Activated effector memory CD4-positive, alpha-beta T cell treated with anti-CD3 and anti-CD28 coated beads, Interleukin-2, amount 50 U/mL, for 16 hours (primary cell): ENCODE measurements around the gene HMX1.

ENCODE experiments used
- DNase-seq: peaks from one replicate; pipeline ENCODE4 v3.0.0-alpha.2; 2020

Gene HMX1

DNA sequence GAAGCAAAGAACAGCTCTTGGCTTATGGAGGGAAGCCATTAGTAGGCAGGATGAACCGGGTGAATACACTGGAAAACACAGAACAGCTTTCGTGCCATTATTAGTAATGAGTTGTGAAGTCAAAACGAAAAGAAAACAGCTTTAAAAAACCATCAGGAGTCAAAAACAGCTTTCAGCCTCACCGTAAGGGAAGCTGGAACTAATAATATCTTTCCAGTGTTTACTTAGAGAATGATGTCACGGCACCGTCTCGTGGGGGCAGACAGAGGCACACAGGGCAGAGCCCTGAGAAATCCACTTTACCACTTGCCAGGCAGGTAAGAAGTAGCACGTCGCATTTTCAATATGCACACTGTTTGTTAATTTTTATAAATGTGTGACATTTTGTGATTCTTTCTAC is 37.9 kb upstream of the HMX1 start:
- no peak for DNase-seq

DNA sequence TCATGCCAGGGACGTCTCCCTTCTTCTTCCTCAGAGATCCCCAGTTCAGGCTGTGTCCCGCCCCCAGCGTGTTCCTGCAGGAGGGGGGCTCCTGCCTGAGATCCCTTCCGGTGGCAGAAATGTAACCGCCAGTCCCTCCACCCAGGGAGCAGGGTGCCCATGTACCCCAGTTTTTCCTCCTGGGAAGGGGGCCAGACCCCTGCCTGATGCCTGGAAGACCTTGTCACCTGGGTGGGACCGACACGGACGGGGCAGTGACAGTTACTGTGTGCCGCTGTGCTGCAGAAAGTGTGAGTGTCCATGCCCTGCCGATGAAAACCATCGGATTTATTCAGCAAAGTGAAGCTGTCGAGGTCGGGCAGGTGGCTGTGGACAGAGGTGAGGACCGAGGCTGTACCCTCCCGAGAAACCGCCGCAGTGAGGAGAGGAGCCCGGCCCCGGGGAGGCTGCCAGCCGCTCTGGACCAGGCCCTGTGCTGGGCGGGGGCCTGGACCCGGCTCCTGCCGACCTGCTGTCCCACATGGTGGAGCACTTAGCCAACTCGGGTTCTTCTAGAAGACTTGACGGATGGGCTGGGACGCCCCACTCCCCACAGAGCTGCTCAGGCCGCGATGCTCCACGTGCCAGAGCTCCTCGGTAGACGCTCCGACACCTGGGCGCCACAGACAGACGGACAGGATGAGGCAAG is 36.7 kb upstream of the HMX1 start:
- DNase-seq = peak; percentile 61

- peak; percentile 43 for DNase-seq
Measured at GRCh38 chr4:8907596-8908205, 36.1 kb upstream of the HMX1 start.

GRCh38 chr4:8906991-8907595 is 35.5 kb upstream of the HMX1 start:
- peak; percentile 28 for DNase-seq

- DNase-seq = peak; percentile 30
Measured at GRCh38 chr4:8906668-8906970, 35.0 kb upstream of the HMX1 start.

DNA sequence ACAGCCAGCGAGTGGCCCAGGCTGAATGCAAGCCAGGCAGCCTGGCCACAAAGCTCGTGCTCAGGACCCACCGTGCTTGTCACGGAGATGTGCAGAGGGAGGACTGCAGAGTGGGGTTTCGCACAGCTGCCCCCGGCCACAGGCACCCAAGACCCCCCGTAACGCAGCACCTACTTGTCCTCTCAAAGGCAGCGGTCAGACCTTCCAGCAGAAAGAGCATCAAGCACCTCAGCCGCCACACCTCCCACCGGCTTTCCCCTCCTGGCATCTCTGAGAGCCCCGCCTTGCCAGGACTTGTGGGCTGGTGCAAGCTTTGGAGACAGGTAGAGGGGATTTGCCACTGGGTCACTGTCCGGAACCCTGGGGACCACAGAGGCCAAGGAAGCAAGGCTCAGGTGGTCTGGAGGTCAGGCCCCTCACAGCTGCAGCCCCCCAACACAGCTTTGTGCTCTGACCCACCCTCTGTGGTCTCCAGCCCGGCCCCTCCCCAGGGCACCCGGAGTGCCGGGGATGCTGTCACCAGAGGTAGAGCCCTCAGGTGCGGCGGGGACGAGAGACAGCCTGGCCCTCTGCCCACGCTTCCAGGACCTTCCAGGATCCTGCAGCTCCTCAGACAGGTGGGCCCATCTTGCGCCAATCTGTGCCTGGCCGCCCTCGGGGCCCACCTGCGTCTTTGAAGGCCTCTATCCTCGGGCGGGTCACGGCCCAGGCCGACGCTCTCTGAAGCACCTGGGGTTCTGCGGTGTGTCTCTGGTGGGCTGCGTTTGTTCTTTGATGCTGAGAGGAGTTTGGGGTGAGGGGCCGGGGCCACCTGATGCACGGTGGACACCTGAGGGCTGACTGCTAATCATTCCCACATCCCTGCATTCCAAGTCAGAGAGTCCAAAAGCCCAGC is 34.4 kb upstream of the HMX1 start:
- peak; percentile 41 for DNase-seq

GRCh38 chr4:8905226-8905772 is 33.7 kb upstream of the HMX1 start:
- peak; percentile 22 for DNase-seq

DNA sequence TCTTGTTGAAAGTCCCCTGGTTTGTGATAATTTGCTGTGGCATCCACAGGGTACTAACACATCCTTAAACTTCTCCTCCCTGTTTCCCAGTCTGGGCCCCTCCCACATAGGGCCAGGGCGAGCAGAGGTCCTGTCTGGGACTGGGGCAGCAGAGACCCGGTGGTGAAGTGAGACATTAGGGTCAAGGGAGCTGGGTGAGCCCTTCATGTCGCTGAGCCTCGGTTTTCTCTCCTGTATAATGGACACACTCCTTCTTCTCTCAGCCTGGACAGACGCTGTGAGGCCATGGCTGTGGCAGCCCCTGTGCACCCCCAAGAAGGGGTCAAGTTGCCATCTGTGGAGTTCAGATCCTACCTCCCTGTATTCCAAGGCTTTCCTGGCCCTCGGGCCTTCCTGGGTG is 33.0 kb upstream of the HMX1 start:
- peak; percentile 42 for DNase-seq

DNA sequence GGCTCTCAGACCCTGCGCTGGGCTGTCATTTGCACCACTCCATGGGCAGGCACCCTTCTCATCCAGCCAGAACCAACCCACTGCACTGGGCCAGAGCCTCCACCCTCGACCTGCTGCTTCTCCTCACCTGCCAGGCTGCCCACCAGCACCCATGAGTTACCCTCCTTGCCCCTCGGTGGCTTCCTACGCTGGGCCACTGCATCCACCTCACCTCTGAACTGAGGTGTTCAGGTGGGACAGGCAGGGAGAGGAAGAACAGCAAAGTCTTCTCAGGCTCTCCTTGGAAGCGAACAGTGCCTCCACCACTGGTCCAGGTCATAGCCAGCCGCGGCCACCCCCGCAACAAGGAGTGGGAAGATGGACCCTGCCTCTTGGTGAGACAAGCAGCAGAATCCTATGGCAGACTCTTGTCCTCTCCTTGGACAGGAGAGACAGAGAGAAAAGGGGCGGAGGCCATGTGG is 32.4 kb upstream of the HMX1 start:
- peak; percentile 14 for DNase-seq

DNA sequence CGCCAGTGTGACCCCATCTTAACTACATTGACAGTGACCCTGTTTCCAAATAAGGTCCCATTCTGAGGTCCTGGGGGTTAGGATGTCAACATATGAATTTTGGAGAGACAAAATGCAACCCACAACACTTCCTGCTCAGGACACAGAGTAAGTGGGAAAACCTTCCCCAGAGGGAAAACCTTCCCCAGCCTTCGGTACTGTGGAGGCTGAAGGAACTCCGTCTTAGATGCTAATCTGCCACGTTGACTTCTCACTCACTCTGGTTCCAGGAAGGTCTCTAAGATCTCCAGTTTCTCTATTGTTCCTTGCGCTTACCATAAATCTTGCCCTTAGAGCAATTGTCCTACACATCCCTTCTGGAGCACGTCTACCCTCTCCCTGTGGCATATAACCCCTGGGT is 29.7 kb upstream of the HMX1 start:
- DNase-seq = no peak

DNA sequence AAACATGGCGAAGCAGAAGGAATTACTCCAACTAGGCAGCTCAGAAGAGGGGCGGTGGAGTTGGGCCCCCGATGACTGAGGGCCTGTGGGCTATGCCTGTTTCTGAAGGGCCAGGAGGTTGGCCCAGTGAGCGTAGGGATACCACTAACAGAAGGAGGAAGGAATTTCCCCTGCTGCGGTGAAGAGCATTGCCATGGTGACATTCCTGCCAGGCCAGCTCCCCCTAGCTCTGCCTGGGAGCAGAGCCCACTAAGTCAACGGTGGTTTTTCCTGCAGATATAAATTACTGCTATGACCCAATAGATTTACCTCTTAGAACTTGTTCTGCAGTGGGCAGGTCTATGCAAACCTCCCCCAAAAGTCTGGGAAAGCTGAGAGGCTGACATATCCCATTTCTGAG is 28.9 kb upstream of the HMX1 start:
- DNase-seq = no peak

DNA sequence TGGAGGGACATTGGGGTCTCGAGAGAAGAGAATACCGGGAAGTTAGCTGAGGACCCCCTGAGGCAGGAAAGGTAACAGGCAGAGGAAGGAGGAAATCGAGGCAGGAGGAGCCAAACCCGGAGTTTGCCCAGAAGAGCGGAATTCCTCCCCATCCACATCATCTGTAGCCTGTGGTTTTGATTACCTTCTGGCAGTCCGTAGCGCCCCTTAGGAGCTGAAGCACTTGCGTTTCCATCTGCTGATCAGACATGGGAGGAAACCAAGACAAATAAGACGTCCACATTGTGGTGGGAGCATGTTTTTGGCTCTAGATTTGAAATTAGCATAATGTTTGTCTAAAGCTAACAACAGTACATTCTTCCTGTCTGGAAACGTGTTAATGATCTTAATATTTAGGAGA is 26.8 kb upstream of the HMX1 start:
- DNase-seq = no peak

DNA sequence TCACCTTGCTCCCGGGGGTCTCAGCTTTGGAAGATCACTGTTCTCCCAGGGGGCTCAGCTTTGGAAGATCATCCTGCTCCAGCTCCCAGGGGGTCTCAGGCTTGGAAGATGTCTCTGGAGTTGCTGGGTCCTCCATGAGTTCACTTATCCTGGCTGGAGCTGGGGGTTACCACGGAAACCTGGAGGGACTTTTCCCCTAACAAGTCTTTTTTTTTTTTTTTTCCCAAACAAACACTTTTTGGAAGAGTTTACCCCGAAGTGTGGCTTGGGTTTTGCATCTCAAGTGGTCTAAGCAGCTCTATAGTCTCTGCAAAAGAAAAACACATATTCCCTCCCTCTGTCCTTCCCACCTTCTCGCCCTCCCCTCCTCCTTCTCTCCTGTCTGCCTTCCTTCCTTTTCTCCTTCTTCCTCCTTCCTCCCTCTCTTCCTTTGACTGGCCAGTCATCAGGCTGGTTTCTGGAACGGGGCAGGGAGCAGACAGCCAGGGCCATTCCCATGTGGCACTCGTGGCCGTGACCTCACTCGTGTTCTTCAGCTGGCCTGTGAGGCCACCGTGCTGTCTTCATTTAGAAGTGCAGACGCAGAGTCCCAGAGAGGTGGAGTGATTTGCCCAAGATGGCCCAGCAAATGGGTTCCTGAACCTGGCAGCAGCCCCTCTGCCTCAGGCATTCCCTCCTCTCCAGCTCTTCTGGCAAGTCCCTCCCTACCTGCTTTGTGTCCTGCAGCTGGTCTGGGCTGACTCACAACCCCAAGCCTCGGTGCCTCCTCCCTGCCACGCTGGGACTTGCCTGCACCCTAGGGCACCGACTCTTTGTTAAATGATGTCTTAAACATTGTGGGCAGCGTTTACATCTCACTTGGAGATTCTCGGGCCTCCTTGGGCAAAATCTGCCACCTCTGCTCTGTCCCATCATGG is 25.9 kb upstream of the HMX1 start:
- no peak for DNase-seq

- no peak for DNase-seq
Measured at GRCh38 chr4:8896506-8896905, 24.9 kb upstream of the HMX1 start.

GRCh38 chr4:8896071-8896470 is 24.4 kb upstream of the HMX1 start:
- no peak for DNase-seq

- DNase-seq = no peak
Measured at GRCh38 chr4:8895295-8895694, 23.7 kb upstream of the HMX1 start.

GRCh38 chr4:8894424-8894816 is 22.8 kb upstream of the HMX1 start:
- no peak for DNase-seq

- DNase-seq = no peak
Measured at GRCh38 chr4:8893624-8894423, 22.2 kb upstream of the HMX1 start.

DNA sequence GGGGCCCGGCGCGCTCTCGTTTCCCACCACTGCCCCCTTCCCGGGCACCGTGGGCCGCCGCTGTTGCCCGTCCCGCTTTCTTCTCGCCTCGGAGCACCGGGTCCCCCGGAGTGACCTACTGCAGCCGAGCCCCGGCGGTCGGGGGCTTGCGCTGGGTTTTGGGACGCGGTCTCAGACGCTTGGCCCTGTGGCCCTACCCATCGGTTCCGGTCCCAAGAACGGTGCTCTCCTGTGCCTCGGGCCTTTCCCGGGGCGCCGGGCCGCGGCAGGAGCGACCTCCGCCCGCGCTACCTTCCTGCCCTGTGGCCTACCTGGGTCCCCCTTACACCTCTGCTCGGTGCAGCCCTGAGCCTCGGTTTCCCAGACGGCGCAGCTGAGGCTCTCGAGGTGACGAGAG is 21.6 kb upstream of the HMX1 start:
- DNase-seq = no peak

- DNase-seq = no peak
Measured at GRCh38 chr4:8892556-8893226, 21.1 kb upstream of the HMX1 start.
